Heart left ventricle (tissue), 16 donors: ENCODE measurements around the gene THAP11. TPM values are rescaled to one million over a fixed set of nuclear protein-coding genes. Genes with fewer than 3 reads are reported as not detected.
"Not testable (repeated sequence)": the region's sequence is repeated elsewhere in the genome, so short reads cannot be mapped to it uniquely, and the experiment has no call there.

Experiments used
- ATAC-seq, 4 donors: fragments of 200-7000 bp; cut with Tn5 transposase; one replicate each; pipeline ENCODE4 v1.9.1; 2020 to 2022; ENCODE audit warnings: moderate library complexity in 4 of 4, mild to moderate bottlenecking in 3 of 4, moderate number of reproducible peaks in 1 of 4
- DNase-seq, 5 donors: peaks; one replicate each; pipeline ENCODE4 v3.0.0-alpha.2; 2020
- H3K27ac ChIP-seq, 12 donors: fragments of 200-600 bp; sonication (generic) in 4 of 12; one replicate each; pipeline versions ENCODE4 v1.5.0 to v1.8.0; 2016 to 2022; ENCODE audit warnings: mild to moderate bottlenecking in 2 of 12
- H3K27me3 ChIP-seq, 9 donors: fragments of 200-600 bp; sonication (generic) in 2 of 9; one replicate each; pipeline versions ENCODE4 v1.5.1 to v1.8.0; 2016 to 2022; ENCODE audit warnings: mild to moderate bottlenecking in 3 of 9
- H3K36me3 ChIP-seq, 9 donors: fragments of 200-600 bp; sonication (generic) in 2 of 9; one replicate each; pipeline versions ENCODE4 v1.5.0 to v1.8.0; 2018 to 2022; ENCODE audit warnings: mild to moderate bottlenecking in 2 of 9
- H3K4me1 ChIP-seq, 12 donors: fragments of 200-600 bp; sonication (generic) in 4 of 12; one replicate each; pipeline versions ENCODE4 v1.5.0 to v1.8.0; 2016 to 2022; ENCODE audit warnings: mild to moderate bottlenecking in 3 of 12
- H3K4me3 ChIP-seq, 12 donors: fragments of 200-600 bp; sonication (generic) in 4 of 12; one replicate each; pipeline versions ENCODE4 v1.5.0 to v1.8.0; 2017 to 2022; ENCODE audit warnings: mild to moderate bottlenecking in 9 of 12, moderate library complexity in 4 of 12
- H3K9me3 ChIP-seq, 12 donors: fragments of 200-600 bp; sonication (generic) in 4 of 12; one replicate each; pipeline versions ENCODE4 v1.5.0 to v1.8.0; 2016 to 2022; ENCODE audit warnings: mild to moderate bottlenecking in 1 of 12
- CTCF ChIP-seq, 12 donors: fragments of 200-600 bp; sonication (generic) in 4 of 12; IDR thresholded peaks; one replicate each; pipeline versions ENCODE4 v1.5.0 to v1.8.0; 2018 to 2022; ENCODE audit warnings: antibody characterized with exemption in 12 of 12, mild to moderate bottlenecking in 5 of 12
- POLR2A ChIP-seq, 2 donors: fragments of 450-650 bp; IDR thresholded peaks; one replicate each; pipeline ENCODE4 v1.6.1; 2017; ENCODE audit warnings: antibody characterized with exemption in 2 of 2, mild to moderate bottlenecking in 2 of 2, moderate library complexity in 2 of 2
- WGBS, 4 donors: extraction: QIAGEN DNeasy Blood & Tissue Kit in 2 of 4; methylation state at CpG; one replicate each; pipeline versions ENCODE4 v1.1.5 to v1.1.7; 2013 to 2018; 5-methylcytosine and 5-hydroxymethylcytosine counted together
- intact Hi-C, 10 donors: fragments of 100-400 bp; cut with DNase I; formaldehyde crosslinking; loops; one replicate each; pipeline versions ENCODE4 v1.11.1 to v1.14.2; 2022
- polyA plus RNA-seq, 2 donors: library from polyadenylated mRNA; stranded (reverse); fragments of 200-250 nt; gene quantifications; one replicate each; pipeline ENCODE4 v1.2.3, GENCODE V29; 2013
- total RNA-seq, 9 donors: library from RNA; depleted of rRNA in 2 of 9; stranded (reverse); fragments of >200 nt in 2 of 9; fragmentation: NEBNext Ultra II Directional in 3 of 9; extraction: Animal tissue kit (Norgen Biotek cat#: 25700) in 3 of 9; gene quantifications; one replicate each; pipeline versions ENCODE4 v1.1.0 to v1.2.4, GENCODE V29; 2016 to 2023
- donor health status: ischemic (EF 13 %, LVEDD 7.1; RV severe dilation, severe dysfunction).
- donor health status: healthy with polysubstance abuse.
- donor health status: DM: no; HTN: yes; CAD: no.
- donor health status: DM: no; HTN: no; CAD: no.
- donor health status: ischemic (EF 25% LVEDD 6.9; RV normal size, moderate dysfunction).
- donor health status: ischemic (EF 25% LVEDD 5.7; RV mildly dilated, moderate dysfunction).
- donor health status: healthy.
- donor health status: DM: yes; HTN: yes; CAD: no.
- donor health status: ischemic (EF 35%, LVEDD 5.7; RV mildly dilated, moderate dysfunction).
- donor health status: nonischemic (EF 11% LVEDD 7.7; RV severe dilation, severe dysfunction).
- donor health status: DM: yes; HTN: yes; CAD: no.
- donor health status: PGD.
- donor health status: ischemic (EF 29% LVEDD 5.4; RV normal size, mild dysfunction).
- donor health status: nonischemic (EF 23%, LVEDD 6.1; RV moderate dilation, normal function).

THAP11 gene
- total and polyA plus RNA-seq, 11 donors = 10.6 to 87.5 (median 27.4) TPM

- H3K36me3 ChIP-seq = peaks cover 0 to 30% (median 9%) of the 10 kb centered on the region in 9 donors
- peaks cover 10 to 86% (median 70%) of the 10 kb centered on the region in 12 donors for H3K4me1 ChIP-seq
- DNase-seq = no peak
- no peak overlapping the region for H3K4me3 ChIP-seq
- H3K27ac ChIP-seq = peak overlapping the region; percentile 10 to 96 (median 88)
- no peak for ATAC-seq
- H3K9me3 ChIP-seq = no peaks in the 10 kb centered on the region
- 74 to 77% (median 76%) methylated on average over 8 of the region's 8 CpGs for WGBS, 4 donors
- H3K27me3 ChIP-seq = no peaks in the 10 kb centered on the region
- intact Hi-C loops = loop anchor here in 1 of 10 donors (10.0 kb wide), 1 partner anchor 336 kb away; the partner anchor contains the start of gene RIPOR1
- TF ChIP-seq CTCF (IDR thresholded peaks at IDR 0.05) (no peak), POLR2A (IDR thresholded peaks at IDR 0.05) (no peak)
Observed at GRCh38 chr16:67860589-67861398, 18.7 kb downstream of the THAP11 start.

- Histone ChIP-seq H3K27me3 (no peaks in the 10 kb centered on the region), H3K27ac (peak overlapping the region; percentile 10 to 96 (median 88)), H3K36me3 (peaks cover 0 to 41% (median 20%) of the 10 kb centered on the region in 9 donors), H3K4me3 (no peak overlapping the region), H3K9me3 (no peaks in the 10 kb centered on the region), H3K4me1 (peaks cover 10 to 76% (median 64%) of the 10 kb centered on the region in 12 donors)
- intact Hi-C loops = loop anchor here in 2 of 10 donors (2.0 to 10.0 kb wide), 2 partner anchors 15 to 337 kb away; partner anchors contain the start of genes CENPT (in 1 of the 2), NUTF2 (in 1 of the 2) and RIPOR1 (in 1 of the 2)
- TF ChIP-seq CTCF (IDR thresholded peaks at IDR 0.05) (no peak), POLR2A (IDR thresholded peaks at IDR 0.05) (no peak)
- no peak for ATAC-seq
- WGBS, 4 donors = 62 to 68% (median 65%) methylated on average over 6 of the region's 6 CpGs
- DNase-seq = no peak
Observed at GRCh38 chr16:67861877-67862276, 19.8 kb downstream of the THAP11 start.

DNA sequence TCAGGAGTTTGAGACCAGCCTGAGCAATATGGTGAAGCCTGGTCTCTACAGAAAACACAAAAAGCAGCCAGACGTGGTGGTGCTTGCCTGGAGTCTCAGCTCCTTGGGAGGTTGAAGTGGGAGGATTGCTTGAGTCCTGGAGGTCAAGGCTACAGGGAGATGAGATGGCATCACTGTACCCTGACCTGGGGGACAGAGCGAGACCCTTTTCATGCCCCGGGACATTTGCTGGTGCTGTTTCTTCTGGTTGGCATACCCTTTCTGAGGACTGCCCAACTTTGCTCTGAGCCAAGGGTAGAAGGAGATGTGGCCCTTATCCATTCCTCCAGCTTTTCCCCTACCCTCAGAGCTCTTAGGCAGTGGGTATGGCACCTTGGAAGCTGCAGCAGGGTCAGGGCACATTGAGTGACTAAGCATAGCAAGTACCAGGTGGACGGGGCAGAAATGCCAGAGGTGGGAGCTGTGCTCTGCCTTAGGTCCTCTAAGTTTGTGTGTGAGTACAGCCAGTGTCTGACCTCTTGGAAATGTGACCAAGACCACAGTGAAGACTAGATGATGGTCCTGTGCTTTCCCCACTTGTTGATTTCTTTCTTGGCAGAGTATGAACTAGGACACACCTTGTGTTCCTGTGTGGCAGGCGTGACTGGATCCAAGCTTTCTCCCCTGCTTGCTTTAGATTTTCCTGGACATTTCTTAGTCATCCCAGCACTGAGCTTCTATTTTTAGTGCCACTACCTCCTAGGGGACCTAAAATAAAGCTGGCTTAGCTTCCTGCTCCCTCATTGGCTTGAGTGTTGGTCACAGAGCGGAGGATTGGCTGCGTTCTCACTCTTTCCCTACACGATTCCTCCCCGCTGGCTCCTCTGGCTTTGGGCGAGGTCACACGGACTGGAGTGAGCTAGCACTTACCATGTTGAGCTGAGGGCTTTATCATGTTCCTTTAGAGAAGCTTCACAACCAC lies 20.8 kb downstream of the THAP11 start:
- Histone ChIP-seq H3K4me3 (peak overlapping the region in 6 of 12 donors; percentile 8 to 25 (median 18)), H3K27me3 (no peaks in the 10 kb centered on the region), H3K36me3 (peaks cover 0 to 51% (median 30%) of the 10 kb centered on the region in 9 donors), H3K4me1 (peaks cover 6 to 66% (median 55%) of the 10 kb centered on the region in 12 donors), H3K27ac (peak overlapping the region; percentile 81 to 96 (median 88)), H3K9me3 (no peaks in the 10 kb centered on the region)
- DNase-seq (peak; percentile 82 to 92 (median 88)), ATAC-seq (peak; percentile 88 to 97 (median 94))
- intact Hi-C loops = loop anchor here in 2 of 10 donors (2.0 to 10.0 kb wide), 2 partner anchors 16 to 338 kb away; partner anchors contain the start of genes CENPT (in 1 of the 2), NUTF2 (in 1 of the 2) and RIPOR1 (in 1 of the 2)
- WGBS, 4 donors = 15 to 35% (median 33%) methylated on average over 9 to 11 of the region's 11 CpGs
- no peak for TF ChIP-seq CTCF (IDR thresholded peaks at IDR 0.05)
- peak in 1 of 2 donors; percentile 48 for TF ChIP-seq POLR2A (IDR thresholded peaks at IDR 0.05)

DNA sequence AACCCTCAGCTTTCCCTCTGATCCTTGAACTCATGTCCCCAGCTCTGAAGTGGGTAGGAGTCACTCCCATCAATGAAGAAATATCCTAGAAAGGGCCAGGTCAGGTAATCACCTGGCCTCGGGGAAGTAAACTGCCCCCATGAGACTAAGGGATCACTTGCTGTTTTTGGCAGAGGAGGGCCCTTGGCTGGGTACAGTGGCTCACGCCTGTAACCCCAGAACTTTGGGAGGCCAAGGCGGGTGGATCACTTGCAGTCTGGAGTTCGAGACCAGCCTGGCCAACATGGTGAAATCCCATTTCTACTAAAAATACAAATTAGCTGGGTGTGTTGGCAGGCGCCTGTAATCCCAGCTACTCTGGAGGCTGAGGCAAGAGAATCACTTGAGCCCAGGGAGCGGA lies 21.9 kb downstream of the THAP11 start:
- intact Hi-C loops = loop anchor here in 1 of 10 donors (10.0 kb wide), 1 partner anchor 339 kb away; the partner anchor contains the start of gene RIPOR1
- Histone ChIP-seq H3K36me3 (peaks cover 0 to 62% (median 41%) of the 10 kb centered on the region in 9 donors), H3K4me1 (peaks cover 6 to 54% (median 45%) of the 10 kb centered on the region in 12 donors), H3K27ac (peak overlapping the region; percentile 80 to 96 (median 88))
- H3K9me3 ChIP-seq, DNase-seq, H3K4me3 ChIP-seq, ATAC-seq, H3K27me3 ChIP-seq: not testable (repeated sequence)
- WGBS, 4 donors = 90 to 96% (median 94%) methylated on average over 6 of the region's 6 CpGs
